NK-92 (cell line): ENCODE measurements around the gene PCDH19.

ENCODE experiments used
- DNase-seq: peaks from one replicate; lab custom pipeline; 2025; ENCODE audit not compliant: unreplicated experiment; lab: John Stamatoyannopoulos, UW

PCDH19 gene

DNA sequence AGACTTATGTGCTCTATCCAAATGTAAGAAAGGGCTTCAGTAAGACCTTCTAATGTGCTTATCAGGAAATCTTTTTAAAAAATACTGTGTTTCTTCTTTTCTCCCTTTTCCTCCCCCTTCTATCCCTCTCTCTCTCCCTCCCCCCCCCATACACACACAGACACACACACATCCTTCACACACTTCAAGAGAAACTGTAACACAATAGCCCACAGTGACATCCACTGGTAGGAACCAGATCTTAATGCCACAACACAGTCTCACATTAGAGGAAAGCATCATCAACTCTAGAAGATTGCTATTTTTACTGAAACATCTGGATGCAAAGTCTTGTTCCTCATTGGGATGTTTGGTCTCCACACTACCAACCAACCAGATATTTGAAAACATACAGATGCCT lies 4.6 kb downstream of the PCDH19 start:
- no peak for DNase-seq

DNA sequence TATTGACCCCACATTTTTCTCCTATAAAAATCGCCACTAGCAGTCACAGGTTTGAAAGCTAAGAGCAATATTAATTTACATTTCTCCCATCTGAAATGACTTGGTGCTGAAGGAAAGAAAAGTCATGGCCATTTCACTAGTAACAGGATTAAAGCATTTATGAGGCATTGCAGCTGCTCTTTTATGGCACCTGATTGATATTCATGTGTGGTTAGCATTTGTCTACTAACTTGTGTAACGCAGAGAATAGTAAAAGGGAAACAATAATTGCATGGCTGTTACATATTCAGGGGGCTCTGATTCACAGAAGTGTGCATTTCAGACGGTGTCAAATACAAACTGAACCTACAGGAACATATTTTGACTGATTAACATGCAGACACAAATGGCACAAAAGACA lies 5.2 kb downstream of the PCDH19 start:
- no peak for DNase-seq

DNA sequence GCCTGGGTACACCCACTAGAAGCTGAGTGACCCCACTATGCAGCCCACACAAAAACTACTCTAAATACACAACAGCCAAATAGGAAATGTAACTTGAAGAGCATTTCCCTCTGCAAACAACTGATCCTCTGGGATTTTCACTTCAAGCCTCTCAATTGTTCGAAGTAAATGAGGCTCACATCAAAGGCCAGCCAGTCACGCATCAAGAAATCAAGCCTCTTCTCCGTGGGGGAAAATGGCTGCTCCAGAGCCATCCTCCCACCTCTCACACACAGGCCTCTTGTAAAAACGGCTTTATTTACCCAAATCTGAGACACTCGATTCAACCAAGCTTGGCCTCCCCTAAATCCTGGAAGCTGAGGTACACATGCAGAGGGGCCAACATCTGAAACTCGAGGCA lies 14.3 kb downstream of the PCDH19 start:
- DNase-seq: no peak

DNA sequence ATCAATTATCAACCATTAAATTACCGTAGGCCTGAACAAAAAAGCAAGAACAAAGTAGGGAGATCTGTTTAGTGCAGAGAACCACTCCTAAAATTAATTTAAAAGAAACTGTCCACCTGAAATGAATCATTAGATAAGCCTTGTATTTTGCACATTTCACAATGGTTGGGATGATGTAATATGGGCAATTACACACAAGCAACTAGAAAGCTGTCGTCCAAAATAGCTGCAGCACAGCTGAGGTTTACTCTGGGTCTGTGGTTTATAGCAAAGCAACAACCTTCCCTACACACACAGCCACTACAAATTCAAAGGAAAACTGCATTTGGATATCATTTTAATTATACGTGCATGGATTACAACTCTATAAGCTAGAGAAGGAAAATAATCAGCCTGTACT lies 28.5 kb downstream of the PCDH19 start:
- no peak for DNase-seq

DNA sequence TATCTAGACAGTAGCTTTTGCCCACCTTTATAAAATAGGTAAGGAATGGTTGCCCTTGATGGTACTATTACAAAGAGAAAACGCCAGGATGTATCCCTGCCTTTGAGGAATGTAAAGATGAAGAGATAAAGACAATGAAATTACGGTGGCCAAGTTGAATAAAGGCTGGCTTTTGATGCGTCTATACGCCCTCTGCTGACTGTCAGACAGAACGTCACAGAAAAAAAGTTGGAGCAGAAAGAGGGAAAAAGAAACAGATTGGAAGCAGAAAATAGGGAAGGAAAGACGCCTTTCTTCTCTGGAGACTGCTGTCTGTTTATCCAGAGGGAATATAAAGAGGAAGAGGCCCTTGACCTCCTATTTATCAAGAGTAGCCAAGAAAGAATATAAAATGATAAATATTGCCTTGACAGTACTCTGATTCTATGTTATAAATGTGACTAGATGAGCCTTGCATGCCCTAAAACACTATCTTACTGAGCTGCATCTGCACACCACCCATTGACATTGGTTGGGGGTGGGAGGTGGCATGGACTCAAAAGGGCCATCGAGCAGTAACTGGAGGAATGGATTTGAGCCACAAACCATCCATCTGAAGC lies 30.6 kb downstream of the PCDH19 start:
- no peak for DNase-seq

DNA sequence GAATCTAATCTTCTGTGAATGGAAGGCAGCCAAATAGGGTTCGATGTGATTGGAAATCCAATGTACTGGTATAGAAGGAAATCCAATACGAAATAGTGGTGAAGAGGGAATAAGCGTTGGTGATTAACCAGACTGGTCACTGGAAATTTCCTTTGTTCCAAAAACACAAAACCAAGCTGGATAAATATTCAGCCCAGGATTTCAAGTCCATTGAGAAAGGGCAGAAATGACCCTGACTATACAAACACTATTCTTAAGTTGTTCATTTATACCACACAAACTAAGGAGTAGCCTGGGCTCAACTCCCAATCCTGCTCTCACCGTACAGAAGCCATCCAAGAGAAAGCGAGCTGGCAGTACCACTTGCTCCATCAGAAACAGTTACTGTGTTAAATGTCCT lies 32.2 kb downstream of the PCDH19 start:
- DNase-seq: no peak

DNA sequence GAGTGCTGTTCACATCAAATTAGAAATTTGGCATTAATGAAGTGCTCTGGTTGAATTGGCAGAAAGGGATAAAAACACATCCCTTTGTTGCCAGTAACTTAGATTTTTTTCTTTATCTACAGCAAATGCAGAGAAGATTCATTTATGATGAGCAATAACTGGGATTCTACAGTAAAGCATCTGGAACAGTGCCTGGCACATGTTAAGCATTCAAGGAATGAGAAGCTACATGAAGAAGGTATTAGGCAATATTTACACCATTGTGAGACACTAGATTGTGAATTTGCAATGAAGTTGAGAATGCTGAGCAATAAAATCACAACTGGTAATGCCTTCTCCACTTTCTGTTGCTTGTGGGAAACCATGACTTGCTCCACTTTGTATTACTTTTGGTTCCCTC lies 33.5 kb downstream of the PCDH19 start:
- DNase-seq: no peak

DNA sequence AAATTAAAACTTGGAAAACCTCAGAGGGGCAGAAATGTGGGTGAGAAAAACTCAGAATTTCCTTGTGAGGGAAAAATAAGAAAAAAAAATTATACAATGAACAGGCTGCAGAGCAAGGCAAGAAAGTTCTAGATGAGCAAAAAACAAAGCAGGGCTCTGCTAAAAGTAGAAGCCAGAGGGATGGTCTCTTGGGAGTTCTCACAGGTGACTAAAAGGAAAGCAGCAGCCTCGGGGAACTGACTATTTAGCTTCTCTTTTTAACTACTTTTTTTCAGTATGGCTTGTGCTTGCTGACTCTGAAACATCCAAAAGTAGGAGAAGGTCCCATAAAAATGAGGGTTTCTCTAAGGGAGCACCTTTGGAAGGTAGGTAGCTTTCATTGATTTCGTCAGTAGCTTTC lies 36.4 kb downstream of the PCDH19 start:
- DNase-seq: no peak

DNA sequence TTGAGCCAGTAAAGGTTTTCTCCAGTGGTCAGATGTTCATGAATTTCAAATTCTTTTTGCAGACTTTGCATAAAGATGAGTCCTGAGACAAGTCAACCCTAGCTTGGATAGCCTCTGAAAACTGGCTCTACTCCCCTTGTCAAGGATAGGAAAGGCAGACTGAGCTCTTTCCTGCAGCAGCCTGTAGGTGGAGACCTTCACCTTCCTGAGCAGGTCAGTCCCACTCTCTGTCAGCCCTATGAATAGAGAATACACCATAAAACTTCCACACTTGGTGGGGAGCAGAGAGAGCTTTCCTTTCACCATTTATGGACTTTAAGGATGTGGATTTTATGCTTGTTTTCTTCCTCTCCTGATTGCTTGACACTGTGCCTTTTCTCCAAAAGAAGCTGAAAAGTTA lies 41.9 kb downstream of the PCDH19 start:
- DNase-seq: no peak

DNA sequence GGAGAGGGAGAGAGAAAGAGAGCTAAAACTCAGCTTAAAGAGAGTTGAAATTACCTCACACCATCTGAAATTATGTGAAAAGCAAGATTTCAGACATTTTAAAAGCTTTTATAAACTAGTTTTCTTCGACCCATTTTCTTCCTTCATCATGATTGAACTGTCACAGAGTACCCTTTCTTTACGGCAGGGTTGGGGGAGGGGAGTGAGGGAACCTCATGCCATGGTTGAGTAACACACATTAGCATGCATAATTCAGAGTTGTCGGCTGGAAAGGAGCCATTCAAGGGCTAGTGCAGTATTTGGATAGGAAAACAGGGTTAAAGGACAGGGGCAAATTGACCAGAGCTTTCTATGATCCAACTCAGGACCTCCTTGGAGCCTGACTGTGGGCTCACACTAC lies 46.2 kb downstream of the PCDH19 start:
- DNase-seq: no peak

DNA sequence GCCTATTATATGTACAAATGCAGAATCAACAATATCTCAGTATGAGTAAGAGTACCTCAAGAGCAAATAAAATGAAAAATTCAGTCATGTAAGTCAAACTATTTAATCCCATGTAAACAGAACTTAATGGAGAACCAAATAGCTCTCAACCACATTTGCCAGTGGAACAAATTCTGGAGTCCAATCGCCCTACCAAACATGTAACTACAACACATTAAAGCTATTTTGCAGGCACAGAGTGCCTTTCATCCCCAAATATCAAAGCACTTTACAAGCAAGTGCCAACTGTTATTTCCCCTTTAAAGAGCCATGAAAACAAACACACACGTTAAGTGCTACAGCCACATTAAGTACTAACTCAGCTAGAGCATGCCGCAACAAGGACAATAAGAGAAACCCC lies 51.3 kb downstream of the PCDH19 start:
- no peak for DNase-seq

DNA sequence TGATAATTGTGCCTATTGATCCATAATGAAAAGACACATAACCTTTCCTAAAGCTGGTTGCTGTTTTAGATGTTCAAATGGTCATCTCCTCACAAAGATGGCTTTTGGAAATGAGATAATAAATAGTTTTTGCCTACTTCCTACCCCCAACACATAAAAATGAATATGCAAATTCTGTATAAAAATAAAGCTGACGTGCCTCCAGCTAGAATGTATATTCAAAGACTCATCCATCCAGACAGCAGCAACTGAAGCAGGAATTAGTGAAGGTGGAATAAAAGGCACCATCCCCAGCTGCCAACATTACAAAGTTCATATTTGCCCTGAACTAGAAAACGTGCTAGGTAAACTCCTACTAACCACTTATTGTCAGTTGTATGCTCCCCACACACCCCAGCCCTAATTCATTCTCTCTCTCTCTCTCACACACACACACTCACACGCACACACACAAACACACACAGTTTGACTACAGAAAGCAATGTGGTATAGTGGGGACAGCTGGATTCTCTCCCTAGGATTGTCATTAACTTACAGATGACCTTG lies 53.6 kb downstream of the PCDH19 start:
- DNase-seq: no peak

DNA sequence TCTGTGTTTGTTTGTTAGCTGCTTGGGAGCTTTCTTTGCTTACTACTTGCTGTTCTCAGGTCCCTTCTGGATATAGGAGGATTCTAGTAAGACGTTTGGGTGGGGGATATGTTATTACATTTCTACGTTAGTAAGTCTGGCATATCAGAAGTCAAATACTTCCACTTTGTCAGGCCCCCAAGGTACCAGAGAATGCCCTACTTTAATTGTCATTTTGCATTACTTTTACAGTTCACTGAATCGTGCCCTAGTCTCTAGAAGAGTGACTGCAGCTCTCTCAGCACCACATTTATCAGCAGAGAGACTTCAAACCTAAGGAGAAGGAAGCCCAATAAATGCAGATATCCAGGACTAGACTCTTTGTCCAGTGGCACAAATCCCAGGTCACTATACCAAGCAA lies 54.4 kb downstream of the PCDH19 start:
- no peak for DNase-seq

DNA sequence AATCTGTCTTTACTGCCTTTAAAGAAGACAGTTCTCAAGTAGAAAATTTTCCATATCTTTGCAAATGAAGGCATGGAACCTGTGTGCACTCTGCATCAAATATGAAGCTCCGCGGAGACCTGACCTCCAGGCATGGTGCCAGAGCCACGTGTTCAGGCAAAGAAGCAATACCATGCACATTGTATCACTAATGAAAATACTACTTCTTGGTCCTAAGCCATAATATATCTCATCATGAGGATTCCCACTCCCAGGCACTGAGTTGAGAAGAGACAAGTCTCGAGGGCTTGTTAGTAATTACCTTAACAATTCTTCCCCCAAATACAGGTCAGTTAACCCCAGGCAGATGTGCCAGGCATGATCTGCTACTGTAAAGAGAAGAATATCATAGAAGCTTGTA lies 56.7 kb downstream of the PCDH19 start:
- DNase-seq: no peak

DNA sequence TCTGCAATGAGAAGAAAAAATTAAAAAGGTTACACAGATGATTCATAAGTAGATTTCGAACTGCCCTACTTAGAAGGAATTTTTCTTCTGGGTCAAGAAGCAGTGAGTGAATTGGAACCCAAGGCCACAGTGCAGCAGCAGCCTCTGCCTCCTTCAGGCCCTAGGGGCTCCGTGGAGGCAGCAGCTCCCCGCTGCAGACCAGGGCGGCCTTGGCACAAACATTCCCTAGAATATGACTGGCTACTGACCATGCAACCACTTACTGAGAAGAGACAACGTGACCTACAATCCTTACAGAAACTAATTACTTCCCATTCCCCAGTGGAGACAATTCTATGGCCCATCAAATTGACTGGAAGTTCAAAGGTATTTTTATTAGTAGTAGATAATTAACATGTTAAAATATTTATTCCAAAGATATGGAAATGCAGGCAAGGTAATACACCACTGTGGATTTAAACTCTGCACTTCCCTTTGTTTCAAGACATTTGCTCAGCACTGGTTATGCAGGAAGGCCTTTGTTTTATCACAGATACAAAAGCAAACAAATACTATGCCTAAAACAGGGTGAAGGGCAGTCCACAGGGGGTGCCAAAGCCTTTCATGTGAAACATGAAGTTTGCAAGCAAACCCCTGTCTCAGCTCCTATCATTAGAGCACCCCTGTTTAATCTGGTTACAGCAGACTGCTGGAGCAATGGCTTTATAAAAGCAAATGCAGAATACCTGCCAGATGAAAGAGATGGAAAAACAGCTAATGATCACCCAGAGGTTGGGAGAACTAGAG lies 59.2 kb downstream of the PCDH19 start:
- no peak for DNase-seq

DNA sequence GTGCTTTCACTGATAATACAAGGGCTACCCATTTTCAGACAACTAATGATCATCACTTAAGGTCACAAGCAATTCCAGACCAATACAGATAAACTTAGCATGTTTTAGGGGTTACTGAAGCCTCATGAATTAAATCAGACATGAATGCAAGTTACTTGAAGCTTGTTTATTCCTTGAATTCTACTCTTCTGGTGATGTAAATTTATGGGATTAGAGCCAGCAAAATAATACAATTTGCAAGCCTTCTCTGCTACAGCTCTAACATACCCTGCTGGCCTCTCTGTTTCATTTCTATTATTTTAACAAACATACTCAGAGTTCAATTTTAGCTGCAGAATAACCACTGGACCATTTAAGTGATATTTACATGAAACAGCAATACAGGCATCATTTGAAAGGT lies 60.7 kb downstream of the PCDH19 start:
- no peak for DNase-seq

DNA sequence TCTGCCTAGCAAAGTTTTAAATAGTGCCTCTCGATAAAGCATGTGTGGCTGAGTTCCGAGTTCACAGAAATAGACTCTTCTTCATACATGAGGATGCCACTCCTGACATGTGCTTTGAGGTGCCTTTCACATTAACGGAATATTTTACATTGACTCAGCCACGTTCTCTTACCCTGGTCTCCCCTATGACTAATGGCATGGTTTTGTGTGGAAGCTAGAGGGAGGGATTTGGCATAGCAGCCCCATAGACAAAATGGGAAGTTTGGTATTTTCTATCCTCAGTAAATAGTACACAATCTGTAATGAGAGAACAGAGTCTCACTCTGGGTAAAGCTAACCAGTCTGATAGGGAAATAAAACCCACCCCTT lies 68.9 kb downstream of the PCDH19 start:
- DNase-seq: no peak

DNA sequence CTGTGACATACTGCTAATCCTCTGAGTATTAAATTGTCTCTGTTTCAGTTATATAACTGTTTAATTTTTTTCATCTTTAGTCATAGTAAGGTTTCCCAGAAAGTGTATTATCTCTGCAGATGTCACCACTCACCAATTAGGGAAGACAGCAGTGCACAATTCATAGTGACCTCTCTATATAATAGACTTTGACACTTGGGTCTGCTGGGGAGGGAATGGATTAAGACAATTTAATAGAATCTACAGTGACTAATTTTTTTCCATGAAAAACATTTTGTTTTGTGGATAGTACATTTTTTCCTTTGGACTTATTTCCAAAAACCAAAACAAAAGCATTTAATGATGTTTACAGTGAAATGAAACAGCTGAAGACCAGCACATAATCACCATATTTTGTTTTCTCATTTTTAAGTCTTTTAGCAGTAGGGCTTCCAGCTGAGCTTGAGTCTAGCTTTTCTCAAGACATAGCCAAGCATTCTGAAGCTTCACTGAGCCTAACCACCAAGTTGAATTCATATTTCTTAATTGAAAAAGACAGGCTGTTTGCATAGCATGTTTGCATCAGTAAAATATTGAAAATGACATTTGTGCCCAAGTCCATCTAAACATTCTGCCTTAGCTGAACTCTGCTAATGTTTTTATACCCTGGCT lies 69.5 kb downstream of the PCDH19 start:
- no peak for DNase-seq

DNA sequence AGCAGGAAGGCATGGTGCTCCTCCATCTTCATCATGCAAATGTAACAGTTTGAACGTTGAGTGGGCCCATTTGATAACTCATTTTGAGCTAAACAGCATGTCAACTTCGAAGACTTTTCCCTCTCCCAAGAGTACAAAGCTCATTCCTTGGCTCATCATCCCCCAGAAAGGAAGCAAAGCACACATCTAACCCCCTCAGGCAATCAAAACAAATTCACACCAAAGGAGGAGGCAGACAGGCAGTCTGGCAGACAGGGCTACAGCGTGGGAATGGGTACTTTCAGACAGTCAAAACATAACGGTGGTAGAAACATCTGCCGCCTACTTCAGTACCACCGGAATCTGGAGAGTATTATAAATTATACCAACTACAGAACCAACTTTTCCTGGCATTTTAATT lies 81.7 kb downstream of the PCDH19 start:
- no peak for DNase-seq

DNA sequence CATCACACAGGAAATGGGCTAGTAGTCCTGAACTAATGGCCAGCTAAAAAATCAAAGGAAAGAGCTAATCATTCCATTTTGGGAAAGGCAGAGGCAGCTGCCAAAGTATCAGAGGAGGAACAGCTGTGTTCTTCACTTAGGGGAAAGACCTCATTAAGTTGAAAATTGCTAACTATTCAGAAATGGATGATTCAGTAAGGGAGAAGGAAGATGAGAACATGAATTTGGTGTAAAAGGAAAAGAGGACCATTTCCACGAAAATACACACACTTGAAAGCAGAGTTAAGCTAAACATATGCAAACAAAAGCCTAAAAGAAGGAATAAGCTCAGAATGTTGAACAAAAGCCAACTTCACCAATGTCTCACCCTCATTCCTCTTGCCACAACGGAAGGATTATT lies 90.4 kb downstream of the PCDH19 start:
- no peak for DNase-seq

DNA sequence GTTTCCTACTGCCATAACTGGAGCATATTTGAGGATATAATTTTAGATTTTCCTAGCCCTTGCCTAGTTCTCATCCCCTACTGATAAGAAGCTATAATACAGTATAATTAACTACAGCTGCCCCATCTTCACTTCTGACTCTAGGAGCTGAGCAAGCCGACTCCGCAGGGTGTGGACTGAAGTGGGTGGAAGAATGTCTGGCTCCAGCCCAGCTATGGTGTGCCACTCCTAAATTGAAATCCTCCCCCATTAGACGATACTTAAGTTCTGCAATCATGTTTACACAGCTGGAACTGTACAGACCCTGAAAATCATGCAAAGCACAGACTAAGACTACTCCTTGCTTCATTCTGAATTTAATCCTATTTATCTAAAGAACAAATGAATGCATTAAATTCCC lies 93.1 kb downstream of the PCDH19 start:
- no peak for DNase-seq

DNA sequence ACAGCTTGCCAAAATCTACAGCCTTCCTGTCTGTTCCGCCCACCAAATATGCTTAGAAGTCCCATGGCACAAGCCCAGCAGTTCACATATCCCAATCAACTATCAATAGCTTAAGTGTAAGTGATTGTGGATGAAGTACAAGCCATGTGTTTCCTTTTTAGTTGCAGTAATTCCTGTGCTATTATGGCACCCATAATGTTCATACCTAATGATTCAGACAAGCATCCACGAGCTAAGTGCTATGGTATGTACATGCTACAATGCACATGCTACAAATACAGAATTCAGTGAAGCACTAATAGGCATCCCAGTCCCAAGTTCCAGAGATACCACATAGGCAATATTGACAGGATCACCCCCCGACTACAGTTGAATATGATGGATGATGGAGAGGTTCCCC lies 94.5 kb downstream of the PCDH19 start:
- no peak for DNase-seq
